Skin of body (tissue), 2 donors: ENCODE results near the gene CDK10. TPM values are rescaled to one million over a fixed set of nuclear protein-coding genes. Genes with fewer than 3 reads are reported as not detected.
"Not testable (repeated sequence)": the region's sequence is repeated elsewhere in the genome, so short reads cannot be mapped to it uniquely, and the experiment has no call there.

ENCODE experiments used
- DNase-seq: peaks from one replicate; lab custom pipeline; 2025; lab: John Stamatoyannopoulos, UW
- total RNA-seq: library from RNA; depleted of rRNA; stranded (reverse); fragments of >200 nt; gene quantifications from one replicate; pipeline ENCODE4 v1.2.3, GENCODE V29; 2014

CDK10 gene
- total RNA-seq, 1 donor from 2014 or later, result 28.5 TPM

DNA sequence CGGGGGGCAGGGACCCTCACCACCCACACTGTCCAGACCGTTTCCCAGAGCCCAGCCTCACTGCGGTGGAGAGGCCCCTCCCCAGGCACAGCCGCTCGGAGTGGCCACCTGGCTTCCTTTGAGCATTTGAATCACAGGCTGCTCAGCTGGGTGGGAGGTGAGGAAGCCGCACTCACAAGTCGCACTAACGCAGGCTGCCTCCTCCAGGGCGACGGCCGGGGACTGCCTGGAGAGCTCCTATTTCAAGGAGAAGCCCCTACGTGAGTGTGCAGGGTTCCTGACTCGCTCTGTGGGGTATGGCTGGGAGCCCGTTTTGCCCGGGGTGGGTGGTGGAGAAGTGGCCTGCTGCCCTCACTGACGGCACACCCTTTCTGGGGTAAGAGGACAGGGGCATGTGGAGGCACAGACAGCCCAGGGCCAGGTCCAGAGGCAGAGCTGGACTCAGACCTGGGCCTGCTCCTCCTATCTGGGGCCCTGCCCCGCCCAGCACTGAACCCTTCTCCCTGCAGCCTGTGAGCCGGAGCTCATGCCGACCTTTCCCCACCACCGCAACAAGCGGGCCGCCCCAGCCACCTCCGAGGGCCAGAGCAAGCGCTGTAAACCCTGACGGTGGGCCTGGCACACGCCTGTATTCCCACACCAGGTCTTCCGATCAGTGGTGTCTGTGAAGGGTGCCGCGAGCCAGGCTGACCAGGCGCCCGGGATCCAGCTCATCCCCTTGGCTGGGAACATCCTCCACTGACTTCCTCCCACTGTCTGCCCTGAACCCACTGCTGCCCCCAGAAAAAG is 8.8 kb downstream of the CDK10 start:
- no peak for DNase-seq

GRCh38 chr16:89695875-89696669 is 9.6 kb downstream of the CDK10 start:
- DNase-seq, result no peak

DNA sequence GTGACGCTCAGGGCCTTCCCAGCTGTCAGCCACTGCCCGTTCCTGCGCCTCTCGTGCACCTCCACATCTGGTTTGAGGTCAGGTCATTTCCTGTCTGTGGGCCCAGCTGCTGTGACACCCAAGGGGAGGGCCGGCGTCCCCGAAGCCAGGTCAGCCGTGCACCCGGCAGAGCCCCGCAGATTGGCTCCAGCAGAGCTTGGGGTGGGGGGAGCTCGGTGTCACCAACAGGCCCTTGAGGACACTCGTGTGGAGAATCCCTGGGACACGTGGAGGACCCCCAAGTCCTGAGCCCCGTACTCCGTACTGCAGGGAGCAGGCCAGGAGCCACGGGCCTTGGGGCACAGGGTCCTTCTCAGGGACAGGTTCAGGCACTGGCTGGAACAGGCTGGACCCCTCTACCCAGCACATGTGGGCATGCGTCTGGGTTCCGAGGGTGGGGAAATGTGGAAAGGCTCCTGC is 10.2 kb downstream of the CDK10 start:
- DNase-seq, result no peak

GRCh38 chr16:89697161-89697615 is 10.7 kb downstream of the CDK10 start:
- no peak for DNase-seq

GRCh38 chr16:89697616-89698331 is 11.3 kb downstream of the CDK10 start:
- no peak for DNase-seq

GRCh38 chr16:89698717-89699116 is 12.2 kb downstream of the CDK10 start:
- DNase-seq, result not testable (repeated sequence)

DNA sequence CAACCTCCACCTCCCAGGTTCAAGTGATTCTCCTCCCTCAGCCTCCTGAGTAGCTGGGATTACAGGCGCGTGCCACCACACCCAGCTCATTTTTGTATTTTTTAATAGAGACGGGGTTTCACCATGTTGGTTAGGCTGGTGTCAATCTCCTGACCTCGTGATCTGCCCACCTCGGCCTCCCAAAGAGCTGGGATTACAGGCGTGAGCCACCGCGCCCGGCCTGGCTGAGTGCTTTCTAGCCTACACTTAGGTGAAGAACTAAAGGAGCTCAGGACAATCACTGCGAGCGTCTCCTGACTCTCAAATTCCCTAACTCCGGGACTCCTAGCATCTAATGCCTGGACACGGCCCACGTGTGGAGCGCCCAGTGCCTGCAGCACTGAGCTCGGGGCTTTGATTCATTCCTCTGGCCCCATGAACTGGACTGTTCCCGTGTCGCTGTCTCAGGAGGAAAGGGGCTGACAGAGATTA is 13.2 kb downstream of the CDK10 start:
- DNase-seq, result not testable (repeated sequence)

- peak; percentile 77 for DNase-seq
These were observed 13.7 kb downstream of the CDK10 start for GRCh38 chr16:89700100-89700648.

- no peak for DNase-seq
These were observed 14.3 kb downstream of the CDK10 start for GRCh38 chr16:89700649-89701424.

DNA sequence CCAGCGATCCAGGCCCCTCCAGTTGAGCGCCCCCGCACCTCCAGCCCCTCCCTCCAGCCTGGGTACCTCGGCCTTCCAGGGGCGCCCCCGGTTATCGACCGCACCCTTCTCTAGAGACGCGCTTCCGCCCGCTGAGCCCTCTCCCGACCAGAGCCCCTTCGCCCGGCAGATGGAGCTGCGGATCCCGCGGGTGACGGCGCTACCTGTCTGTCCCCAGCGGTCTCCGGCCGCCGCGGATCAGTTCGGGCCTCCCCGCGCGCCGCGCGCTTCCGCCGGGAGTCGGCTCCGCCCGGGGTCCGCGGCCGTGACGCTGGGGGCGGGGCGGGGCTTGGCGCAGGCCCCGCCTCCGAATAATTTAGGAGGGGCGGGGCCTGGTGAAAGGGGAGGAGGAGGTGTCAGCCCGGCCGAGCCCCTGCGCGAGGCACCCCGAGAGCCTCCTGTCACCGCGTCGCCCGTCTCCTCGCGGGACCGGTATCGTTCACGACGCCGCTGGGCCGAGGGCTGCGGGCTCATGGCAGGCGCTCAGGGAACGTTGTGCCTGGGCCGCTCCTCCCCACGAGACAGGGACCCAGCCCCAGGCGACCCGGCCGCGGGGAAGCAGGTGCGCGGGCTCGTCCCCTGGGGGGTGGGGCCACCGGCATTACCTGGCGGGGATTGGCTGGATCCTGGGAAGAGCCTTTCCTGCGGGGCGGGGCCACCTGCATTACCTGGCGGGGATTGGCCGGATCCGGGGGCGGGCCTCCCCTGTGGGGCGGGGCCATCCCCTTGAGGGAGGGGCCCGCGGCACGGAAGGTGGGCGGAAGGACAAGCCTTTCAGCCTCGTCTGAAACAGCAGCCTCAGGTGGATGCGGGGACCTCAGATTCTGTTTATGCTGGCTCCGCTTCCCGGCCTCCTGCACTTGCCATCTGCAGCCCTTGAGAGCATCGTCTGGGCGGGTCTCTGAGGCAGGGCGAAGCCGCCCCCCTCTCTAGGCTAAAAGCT is 15.2 kb downstream of the CDK10 start, which contains the start of gene SPATA2L:
Gene SPATA2L (minus strand): TSS at position 281 of the 982 bp plus-strand sequence. CDS start 473 bp downstream, outside the sequence.
- peak; percentile 59 for DNase-seq

GRCh38 chr16:89704281-89704680 is 17.8 kb downstream of the CDK10 start:
- no peak for DNase-seq

GRCh38 chr16:89705006-89705405 is 18.5 kb downstream of the CDK10 start:
- DNase-seq, result no peak

- no peak for DNase-seq
These were observed 20.2 kb downstream of the CDK10 start for GRCh38 chr16:89706518-89707260.

- no peak for DNase-seq
These were observed 21.2 kb downstream of the CDK10 start for GRCh38 chr16:89707695-89708094.

- DNase-seq, result no peak
These were observed 22.0 kb downstream of the CDK10 start for GRCh38 chr16:89708481-89708931.

DNA sequence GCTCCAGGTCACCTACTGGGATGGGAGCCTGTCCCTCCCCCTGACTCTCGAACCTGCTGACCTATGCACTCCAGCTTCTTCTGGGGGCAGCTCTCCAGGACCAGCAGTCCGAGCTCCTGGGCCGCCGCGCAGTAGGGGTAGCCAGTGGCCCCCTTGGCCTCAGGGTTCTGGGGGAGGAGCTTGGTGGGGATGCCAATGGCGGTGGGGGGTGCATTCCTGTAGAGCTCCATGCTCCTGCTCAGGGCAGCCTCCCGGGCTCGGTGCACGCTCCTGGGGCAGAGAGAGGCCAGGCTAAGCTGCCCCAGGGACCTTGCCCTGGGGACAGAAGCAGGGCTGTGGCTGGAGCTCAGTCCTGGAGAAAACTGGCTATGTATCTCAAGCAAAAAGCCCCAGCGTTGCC is 22.7 kb downstream of the CDK10 start:
- DNase-seq, result no peak

DNA sequence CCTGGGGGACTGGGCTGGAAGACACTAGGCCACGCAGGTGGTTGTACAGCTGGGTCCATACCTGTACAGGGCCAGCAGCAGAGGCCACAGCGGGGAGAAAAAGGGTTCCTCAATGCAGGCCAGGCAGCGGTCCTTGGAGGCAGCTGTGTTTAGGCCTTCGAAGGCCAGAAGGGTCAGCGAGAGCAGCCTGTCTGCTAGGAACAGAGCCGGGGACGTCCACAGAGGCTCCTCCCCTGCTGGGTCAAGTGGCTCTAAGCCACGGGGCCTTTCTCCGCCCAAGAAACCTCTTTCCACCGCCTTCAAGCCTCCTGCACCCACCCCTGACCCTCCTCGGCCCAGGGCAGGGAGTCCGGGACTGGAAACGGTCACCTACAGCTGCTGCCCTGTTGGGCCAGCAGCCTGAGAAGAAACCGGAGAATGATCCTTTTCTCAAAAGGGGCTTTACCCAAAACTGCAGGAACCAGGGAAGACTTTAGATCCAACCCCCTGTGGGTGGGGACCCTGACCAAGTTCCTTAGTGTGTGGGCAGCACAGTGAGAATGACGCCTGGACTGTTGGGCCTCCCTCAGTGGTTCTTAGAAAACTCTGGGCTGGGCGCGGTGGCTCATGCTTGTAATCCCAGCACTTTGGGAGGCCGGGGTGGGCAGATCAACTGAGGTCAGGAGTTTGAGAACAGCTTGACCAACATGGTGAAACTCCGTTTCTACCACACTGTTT is 23.4 kb downstream of the CDK10 start:
- DNase-seq, result no peak
